ENCODE results near the gene NDUFA6.

Gene NDUFA6

DNA sequence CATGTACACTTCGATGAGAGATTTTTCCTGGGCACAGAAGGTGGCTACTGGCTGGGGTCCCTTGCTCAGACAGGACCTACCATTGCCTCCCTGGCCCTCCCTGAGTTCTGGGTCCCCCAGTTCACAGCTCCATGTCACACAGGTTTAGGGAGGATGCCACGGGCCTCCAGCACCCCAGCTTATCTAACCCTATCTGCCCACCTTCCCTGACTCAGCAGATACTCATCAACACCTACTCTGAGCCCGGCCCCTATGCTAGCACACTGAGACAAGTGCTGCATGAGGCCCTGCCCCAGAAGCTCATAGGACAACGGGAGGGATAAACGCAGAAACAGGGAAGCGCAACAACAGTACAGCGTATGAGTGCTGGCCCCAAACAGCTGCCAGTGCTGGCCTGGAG is 29.5 kb downstream of the NDUFA6 start (continued):
- TF ChIP-seq, protein P1, sequence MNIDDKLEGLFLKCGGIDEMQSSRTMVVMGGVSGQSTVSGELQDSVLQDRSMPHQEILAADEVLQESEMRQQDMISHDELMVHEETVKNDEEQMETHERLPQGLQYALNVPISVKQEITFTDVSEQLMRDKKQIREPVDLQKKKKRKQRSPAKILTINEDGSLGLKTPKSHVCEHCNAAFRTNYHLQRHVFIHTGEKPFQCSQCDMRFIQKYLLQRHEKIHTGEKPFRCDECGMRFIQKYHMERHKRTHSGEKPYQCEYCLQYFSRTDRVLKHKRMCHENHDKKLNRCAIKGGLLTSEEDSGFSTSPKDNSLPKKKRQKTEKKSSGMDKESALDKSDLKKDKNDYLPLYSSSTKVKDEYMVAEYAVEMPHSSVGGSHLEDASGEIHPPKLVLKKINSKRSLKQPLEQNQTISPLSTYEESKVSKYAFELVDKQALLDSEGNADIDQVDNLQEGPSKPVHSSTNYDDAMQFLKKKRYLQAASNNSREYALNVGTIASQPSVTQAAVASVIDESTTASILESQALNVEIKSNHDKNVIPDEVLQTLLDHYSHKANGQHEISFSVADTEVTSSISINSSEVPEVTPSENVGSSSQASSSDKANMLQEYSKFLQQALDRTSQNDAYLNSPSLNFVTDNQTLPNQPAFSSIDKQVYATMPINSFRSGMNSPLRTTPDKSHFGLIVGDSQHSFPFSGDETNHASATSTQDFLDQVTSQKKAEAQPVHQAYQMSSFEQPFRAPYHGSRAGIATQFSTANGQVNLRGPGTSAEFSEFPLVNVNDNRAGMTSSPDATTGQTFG (tag by site-specific recombination; IDR thresholded peaks at IDR 0.05; ENCODE audit: borderline replicate concordance): no peak
- TF ChIP-seq SP7 (tag by site-specific recombination; IDR thresholded peaks at IDR 0.05) (no peak), ZNF404 (tag by site-specific recombination; IDR thresholded peaks at IDR 0.05) (no peak), SCRT1 (tag by site-specific recombination; IDR thresholded peaks at IDR 0.05; ENCODE audit: borderline replicate concordance) (no peak), ZNF214 (tag by site-specific recombination; IDR thresholded peaks at IDR 0.05; ENCODE audit: borderline replicate concordance) (no peak), ZNF830 (tag by site-specific recombination; IDR thresholded peaks at IDR 0.05; ENCODE audit: low read depth) (no peak), REPIN1 (tag by site-specific recombination; IDR thresholded peaks at IDR 0.05; ENCODE audit: low read depth) (no peak), ZNF664 (tag by site-specific recombination; IDR thresholded peaks at IDR 0.05) (no peak), ZFP69B (tag by site-specific recombination; IDR thresholded peaks at IDR 0.05) (no peak), WT1 (tag by site-specific recombination; IDR thresholded peaks at IDR 0.05) (no peak), TRIM28 (IDR thresholded peaks at IDR 0.05; ENCODE audit: borderline replicate concordance, low read length) (no peak)
- TF ChIP-seq, protein P2, sequence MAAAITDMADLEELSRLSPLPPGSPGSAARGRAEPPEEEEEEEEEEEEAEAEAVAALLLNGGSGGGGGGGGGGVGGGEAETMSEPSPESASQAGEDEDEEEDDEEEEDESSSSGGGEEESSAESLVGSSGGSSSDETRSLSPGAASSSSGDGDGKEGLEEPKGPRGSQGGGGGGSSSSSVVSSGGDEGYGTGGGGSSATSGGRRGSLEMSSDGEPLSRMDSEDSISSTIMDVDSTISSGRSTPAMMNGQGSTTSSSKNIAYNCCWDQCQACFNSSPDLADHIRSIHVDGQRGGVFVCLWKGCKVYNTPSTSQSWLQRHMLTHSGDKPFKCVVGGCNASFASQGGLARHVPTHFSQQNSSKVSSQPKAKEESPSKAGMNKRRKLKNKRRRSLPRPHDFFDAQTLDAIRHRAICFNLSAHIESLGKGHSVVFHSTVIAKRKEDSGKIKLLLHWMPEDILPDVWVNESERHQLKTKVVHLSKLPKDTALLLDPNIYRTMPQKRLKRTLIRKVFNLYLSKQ (tag by site-specific recombination; IDR thresholded peaks at IDR 0.05; ENCODE audit: borderline replicate concordance): no peak
- TF ChIP-seq, protein P3, sequence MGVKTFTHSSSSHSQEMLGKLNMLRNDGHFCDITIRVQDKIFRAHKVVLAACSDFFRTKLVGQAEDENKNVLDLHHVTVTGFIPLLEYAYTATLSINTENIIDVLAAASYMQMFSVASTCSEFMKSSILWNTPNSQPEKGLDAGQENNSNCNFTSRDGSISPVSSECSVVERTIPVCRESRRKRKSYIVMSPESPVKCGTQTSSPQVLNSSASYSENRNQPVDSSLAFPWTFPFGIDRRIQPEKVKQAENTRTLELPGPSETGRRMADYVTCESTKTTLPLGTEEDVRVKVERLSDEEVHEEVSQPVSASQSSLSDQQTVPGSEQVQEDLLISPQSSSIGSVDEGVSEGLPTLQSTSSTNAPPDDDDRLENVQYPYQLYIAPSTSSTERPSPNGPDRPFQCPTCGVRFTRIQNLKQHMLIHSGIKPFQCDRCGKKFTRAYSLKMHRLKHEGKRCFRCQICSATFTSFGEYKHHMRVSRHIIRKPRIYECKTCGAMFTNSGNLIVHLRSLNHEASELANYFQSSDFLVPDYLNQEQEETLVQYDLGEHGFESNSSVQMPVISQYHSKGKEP (tag by site-specific recombination; IDR thresholded peaks at IDR 0.05): no peak
- TF ChIP-seq, protein P4, sequence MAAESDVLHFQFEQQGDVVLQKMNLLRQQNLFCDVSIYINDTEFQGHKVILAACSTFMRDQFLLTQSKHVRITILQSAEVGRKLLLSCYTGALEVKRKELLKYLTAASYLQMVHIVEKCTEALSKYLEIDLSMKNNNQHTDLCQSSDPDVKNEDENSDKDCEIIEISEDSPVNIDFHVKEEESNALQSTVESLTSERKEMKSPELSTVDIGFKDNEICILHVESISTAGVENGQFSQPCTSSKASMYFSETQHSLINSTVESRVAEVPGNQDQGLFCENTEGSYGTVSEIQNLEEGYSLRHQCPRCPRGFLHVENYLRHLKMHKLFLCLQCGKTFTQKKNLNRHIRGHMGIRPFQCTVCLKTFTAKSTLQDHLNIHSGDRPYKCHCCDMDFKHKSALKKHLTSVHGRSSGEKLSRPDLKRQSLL (tag by site-specific recombination; IDR thresholded peaks at IDR 0.05): no peak

DNA sequence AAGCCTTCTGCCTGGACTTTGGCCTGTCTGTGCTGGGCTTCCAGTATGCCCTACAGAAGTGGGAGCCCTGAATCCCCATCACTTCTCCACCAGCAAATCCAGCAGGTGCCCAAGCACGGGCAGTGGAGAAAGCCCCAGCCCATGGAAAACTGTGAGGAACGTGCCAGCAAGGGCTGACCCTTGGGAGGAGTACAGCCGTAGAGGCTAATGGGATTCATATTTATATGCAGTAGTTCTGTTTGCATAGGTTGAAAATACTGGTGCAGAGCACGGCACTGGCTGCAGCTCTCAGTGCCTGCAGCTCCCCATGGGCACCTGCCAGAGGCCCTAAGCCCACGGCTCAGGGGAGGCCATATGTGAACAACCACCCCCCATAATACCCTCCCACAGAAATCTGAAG is 30.1 kb downstream of the NDUFA6 start:
- Histone ChIP-seq H3K4me1 (ENCODE audit: control insufficient read depth, insufficient read depth, low read length) (no peaks in the 10 kb centered on the region), H3K9me3 (ENCODE audit: control insufficient read depth, insufficient read depth, low read depth, low read length) (no peaks in the 10 kb centered on the region), H3K27ac (ENCODE audit: extremely low read depth, low read depth, low read length) (no peak overlapping the region), H3K36me3 (ENCODE audit: control insufficient read depth in 2 of 2, insufficient read depth in 1 of 2, low read length in 2 of 2) (peaks cover 0 to 69% of the 10 kb centered on the region in 2 experiments; a peak in 2 of 3 replicates), H3K4me3 (ENCODE audit: low read depth, low read length) (no peak overlapping the region)
- CTCF ChIA-PET: no interaction called here
- TF ChIP-seq, protein P5, sequence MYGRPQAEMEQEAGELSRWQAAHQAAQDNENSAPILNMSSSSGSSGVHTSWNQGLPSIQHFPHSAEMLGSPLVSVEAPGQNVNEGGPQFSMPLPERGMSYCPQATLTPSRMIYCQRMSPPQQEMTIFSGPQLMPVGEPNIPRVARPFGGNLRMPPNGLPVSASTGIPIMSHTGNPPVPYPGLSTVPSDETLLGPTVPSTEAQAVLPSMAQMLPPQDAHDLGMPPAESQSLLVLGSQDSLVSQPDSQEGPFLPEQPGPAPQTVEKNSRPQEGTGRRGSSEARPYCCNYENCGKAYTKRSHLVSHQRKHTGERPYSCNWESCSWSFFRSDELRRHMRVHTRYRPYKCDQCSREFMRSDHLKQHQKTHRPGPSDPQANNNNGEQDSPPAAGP (tag by site-specific recombination; IDR thresholded peaks at IDR 0.05): no peak
- TF ChIP-seq ZNF433 (tag by site-specific recombination; IDR thresholded peaks at IDR 0.05; ENCODE audit: low read depth) (no peak), ZNF350 (tag by site-specific recombination; IDR thresholded peaks at IDR 0.05) (no peak)
- POLR2A ChIA-PET: interaction anchor here (0.9 kb wide), 1 partner anchor 9 kb away, joined by 3 read pairs; no protein-coding TSS in a partner anchor
